ENCODE data around the gene RPLP1.

GRCh38 chr15:69489073-69489571, 36.5 kb downstream of the RPLP1 start:
- TF ChIP-seq CTCF (IDR thresholded peaks at IDR 0.05) (no peak), POLR2A (IDR thresholded peaks at IDR 0.05) (no peak)

All from body of pancreas (tissue), 4 donors.